Measurements from ENCODE around the gene SERPINA3.

- no peak for TF ChIP-seq POLR2A (IDR thresholded peaks at IDR 0.05)
- TF ChIP-seq CTCF (IDR thresholded peaks at IDR 0.05): no peak
- peak in 2 of 4 donors; percentile 67 to 95 for TF ChIP-seq EP300 (IDR thresholded peaks at IDR 0.05)
Observed at GRCh38 chr14:94598816-94599655, 13.2 kb upstream of the SERPINA3 start.

All from sigmoid colon (tissue), 4 donors.